Natural killer cell (primary cell): ENCODE results near the gene AP1S3. TPM values are rescaled to one million over a fixed set of nuclear protein-coding genes. Genes with fewer than 3 reads are reported as not detected.

Experiments
- ATAC-seq, 3 donors: fragments of 150-1000 bp in 2 of 3; fragments of 200-7000 bp in 1 of 3; cut with Tn5 transposase; 1 replicate in 1 of 3; 2 replicates in 2 of 3; pipeline ENCODE4 v1.10.0; 2021; ENCODE audit warnings: mild to moderate bottlenecking in 2 of 3, moderate library complexity in 2 of 3
- DNase-seq, 2 donors: peaks; one replicate each; pipeline versions ENCODE4 v3.0.0 to v3.0.0-alpha.2; 2013 to 2021; ENCODE audit warnings: mixed read lengths in 1 of 2
- H3K27ac ChIP-seq: one replicate; pipeline ENCODE4 v1.5.1; 2013; ENCODE audit warnings: mild to moderate bottlenecking, low read length
- H3K27me3 ChIP-seq: one replicate; pipeline ENCODE4 v1.6.1; 2013; ENCODE audit warnings: low read length; ENCODE audit not compliant: control insufficient read depth, insufficient read depth
- H3K36me3 ChIP-seq: one replicate; pipeline ENCODE4 v1.6.1; 2013; ENCODE audit warnings: low read length; ENCODE audit not compliant: control insufficient read depth, insufficient read depth
- H3K4me1 ChIP-seq: one replicate; pipeline ENCODE4 v1.6.1; 2013; ENCODE audit warnings: low read length; ENCODE audit not compliant: control insufficient read depth, insufficient read depth
- H3K4me3 ChIP-seq: one replicate; pipeline ENCODE4 v1.5.1; 2013; ENCODE audit warnings: low read length
- H3K9me3 ChIP-seq: one replicate; pipeline ENCODE4 v1.6.1; 2013; ENCODE audit warnings: low read length; ENCODE audit not compliant: control insufficient read depth, insufficient read depth
- H3K27ac Mint-ChIP-seq, 2 donors: one replicate each; pipeline ENCODE4 v1.8.0; 2022; ENCODE audit warnings: mild to moderate bottlenecking in 2 of 2, mixed read lengths in 2 of 2, moderate library complexity in 1 of 2
- H3K27me3 Mint-ChIP-seq, 2 donors: one replicate each; pipeline ENCODE4 v1.8.0; 2022; ENCODE audit warnings: low read depth in 2 of 2, mixed read lengths in 2 of 2
- H3K36me3 Mint-ChIP-seq: one replicate; pipeline ENCODE4 v1.8.0; 2022; ENCODE audit warnings: mixed read lengths
- H3K4me1 Mint-ChIP-seq, 2 donors: one replicate each; pipeline ENCODE4 v1.8.0; 2022; ENCODE audit warnings: mixed read lengths in 2 of 2
- H3K4me3 Mint-ChIP-seq: one replicate; pipeline ENCODE4 v1.8.0; 2022; ENCODE audit warnings: mild to moderate bottlenecking, moderate library complexity, mixed read lengths
- H3K9me3 Mint-ChIP-seq, 2 donors: one replicate each; pipeline ENCODE4 v1.8.0; 2022; ENCODE audit warnings: mixed read lengths in 2 of 2
- CTCF ChIP-seq: fragments of 200-600 bp; IDR thresholded peaks from one replicate; pipeline ENCODE4 v1.8.0; 2022; ENCODE audit warnings: antibody characterized with exemption
- WGBS: methylation state at CpG from one replicate; pipeline ENCODE4 v1.1.7; 2013; ENCODE audit warnings: missing lambda C conversion rate; ENCODE audit not compliant: insufficient coverage; 5-methylcytosine and 5-hydroxymethylcytosine counted together
- intact Hi-C: fragments of 100-400 bp; cut with micrococcal nuclease; formaldehyde crosslinking; loops from one replicate; pipeline ENCODE4 v1.14.2; 2022
- total RNA-seq, 4 donors: library from RNA; stranded (reverse); fragments of 120-200 nt in 1 of 4; gene quantifications; one replicate each; pipeline versions ENCODE4 v1.2.3 to v1.2.4, GENCODE V29; 2013 to 2022

Gene AP1S3
- total RNA-seq, 3 donors from 2014 or later (not counting 1 experiment from before 2014, with no cell fraction given): 4.5 to 5.2 (median 5.0) TPM

- TF ChIP-seq CTCF: no peak
- Histone ChIP-seq H3K4me3 (no peak overlapping the region), H3K9me3 (no peaks in the 10 kb centered on the region), H3K27ac (no peak overlapping the region), H3K36me3 (no peaks in the 10 kb centered on the region), H3K4me1 (no peaks in the 10 kb centered on the region), H3K27me3 (no peaks in the 10 kb centered on the region)
- no peak for ATAC-seq
- no peak for DNase-seq
- Mint-ChIP-seq H3K4me3 (no peak overlapping the region), H3K27me3 (no peaks in the 10 kb centered on the region), H3K4me1 (peaks cover 5 to 8% of the 10 kb centered on the region in 2 donors), H3K27ac (no peak overlapping the region), H3K9me3 (no peaks in the 10 kb centered on the region), H3K36me3 (no peaks in the 10 kb centered on the region)
- intact Hi-C loops: no loop called here
- WGBS: 92% methylated on average over 8 of the region's 8 CpGs
These were observed 13.1 kb downstream of the AP1S3 start for GRCh38 chr2:223824301-223824700.

GRCh38 chr2:223822818-223823217 lies 14.6 kb downstream of the AP1S3 start:
- H3K4me1 Mint-ChIP-seq: peaks cover 5 to 8% of the 10 kb centered on the region in 2 donors
- DNase-seq (no peak), ATAC-seq (no peak)
- intact Hi-C loops: no loop called here
- H3K27ac Mint-ChIP-seq: no peak overlapping the region
- Histone ChIP-seq H3K4me3 (no peak overlapping the region), H3K27me3 (no peaks in the 10 kb centered on the region), H3K36me3 (no peaks in the 10 kb centered on the region), H3K27ac (no peak overlapping the region), H3K9me3 (no peaks in the 10 kb centered on the region), H3K4me1 (no peaks in the 10 kb centered on the region)
- H3K36me3 Mint-ChIP-seq: no peaks in the 10 kb centered on the region
- TF ChIP-seq CTCF: no peak
- no peaks in the 10 kb centered on the region for H3K9me3 Mint-ChIP-seq
- no peak overlapping the region for H3K4me3 Mint-ChIP-seq
- no peaks in the 10 kb centered on the region for H3K27me3 Mint-ChIP-seq

- H3K4me3 ChIP-seq: no peak overlapping the region
- no peaks in the 10 kb centered on the region for H3K27me3 ChIP-seq
- H3K9me3 ChIP-seq: no peaks in the 10 kb centered on the region
- no peaks in the 10 kb centered on the region for H3K4me1 ChIP-seq
- intact Hi-C loops: no loop called here
- WGBS: 98% methylated on average over 2 of the region's 2 CpGs
- no peak for DNase-seq
- TF ChIP-seq CTCF: no peak
- no peak overlapping the region for H3K27ac ChIP-seq
- ATAC-seq: no peak
- Mint-ChIP-seq H3K4me3 (no peak overlapping the region), H3K36me3 (no peaks in the 10 kb centered on the region), H3K4me1 (peaks cover 4% of the 10 kb centered on the region in 2 donors), H3K9me3 (no peaks in the 10 kb centered on the region), H3K27ac (no peak overlapping the region), H3K27me3 (no peaks in the 10 kb centered on the region)
- no peaks in the 10 kb centered on the region for H3K36me3 ChIP-seq
These were observed 16.8 kb downstream of the AP1S3 start for GRCh38 chr2:223820549-223820948.

GRCh38 chr2:223819891-223820290 lies 17.5 kb downstream of the AP1S3 start:
- no peaks in the 10 kb centered on the region for H3K27me3 Mint-ChIP-seq
- H3K9me3 Mint-ChIP-seq: no peaks in the 10 kb centered on the region
- H3K4me3 ChIP-seq: no peak overlapping the region
- WGBS: 80% methylated on average over 3 of the region's 3 CpGs
- ATAC-seq (no peak), DNase-seq (no peak)
- no peaks in the 10 kb centered on the region for H3K9me3 ChIP-seq
- H3K36me3 ChIP-seq: no peaks in the 10 kb centered on the region
- no peaks in the 10 kb centered on the region for H3K36me3 Mint-ChIP-seq
- no peaks in the 10 kb centered on the region for H3K4me1 Mint-ChIP-seq
- TF ChIP-seq CTCF: no peak
- intact Hi-C loops: no loop called here
- no peak overlapping the region for H3K27ac Mint-ChIP-seq
- no peaks in the 10 kb centered on the region for H3K4me1 ChIP-seq
- H3K4me3 Mint-ChIP-seq: no peak overlapping the region
- no peaks in the 10 kb centered on the region for H3K27me3 ChIP-seq
- H3K27ac ChIP-seq: no peak overlapping the region
